ENCODE data around the gene STAU1.
"Not testable (repeated sequence)": the region's sequence is repeated elsewhere in the genome, so short reads cannot be mapped to it uniquely, and the experiment has no call there.

The STAU1 gene

GRCh38 chr20:49091762-49092161 is 96.4 kb downstream of the STAU1 start:
- H3K27me3 ChIP-seq (ENCODE audit: control insufficient read depth in 1 of 2, insufficient read depth in 2 of 2, low read length in 2 of 2): no peaks in the 10 kb centered on the region
- H3K36me3 ChIP-seq (ENCODE audit: control insufficient read depth in 1 of 2, insufficient read depth in 2 of 2, low read length in 2 of 2): peaks cover 31 to 84% of the 10 kb centered on the region in 2 donors
- H3K9me3 ChIP-seq (ENCODE audit: control insufficient read depth in 1 of 2, low read length in 2 of 2): no peaks in the 10 kb centered on the region
- H3K4me1 ChIP-seq (ENCODE audit: control insufficient read depth in 1 of 2, insufficient read depth in 2 of 2, low read length in 2 of 2): no peaks in the 10 kb centered on the region
- no peak overlapping the region for H3K27ac ChIP-seq (ENCODE audit: low read depth, low read length)
- no peak overlapping the region for H3K9ac ChIP-seq (ENCODE audit: low read depth in 1 of 2, low read length in 2 of 2)
- no peak overlapping the region for H3K4me3 ChIP-seq (ENCODE audit: low read depth in 1 of 2, low read length in 2 of 2)

GRCh38 chr20:49091104-49091503 is 97.0 kb downstream of the STAU1 start:
- H3K4me1 ChIP-seq (ENCODE audit: control insufficient read depth in 1 of 2, insufficient read depth in 2 of 2, low read length in 2 of 2): no peaks in the 10 kb centered on the region
- H3K36me3 ChIP-seq (ENCODE audit: control insufficient read depth in 1 of 2, insufficient read depth in 2 of 2, low read length in 2 of 2): peaks cover 28 to 84% of the 10 kb centered on the region in 2 donors
- no peaks in the 10 kb centered on the region for H3K27me3 ChIP-seq (ENCODE audit: control insufficient read depth in 1 of 2, insufficient read depth in 2 of 2, low read length in 2 of 2)
- no peak overlapping the region for H3K9ac ChIP-seq (ENCODE audit: low read depth in 1 of 2, low read length in 2 of 2)
- no peaks in the 10 kb centered on the region for H3K9me3 ChIP-seq (ENCODE audit: control insufficient read depth in 1 of 2, low read length in 2 of 2)
- H3K27ac ChIP-seq (ENCODE audit: low read depth, low read length): no peak overlapping the region
- H3K4me3 ChIP-seq (ENCODE audit: low read depth in 1 of 2, low read length in 2 of 2): no peak overlapping the region

- H3K36me3 ChIP-seq (ENCODE audit: control insufficient read depth in 1 of 2, insufficient read depth in 2 of 2, low read length in 2 of 2): peaks cover 27 to 71% of the 10 kb centered on the region in 2 donors
- not testable (repeated sequence) for H3K27ac ChIP-seq (ENCODE audit: low read depth, low read length); H3K4me1 ChIP-seq (ENCODE audit: control insufficient read depth in 1 of 2, insufficient read depth in 2 of 2, low read length in 2 of 2); H3K27me3 ChIP-seq (ENCODE audit: control insufficient read depth in 1 of 2, insufficient read depth in 2 of 2, low read length in 2 of 2); H3K9me3 ChIP-seq (ENCODE audit: control insufficient read depth in 1 of 2, low read length in 2 of 2); H3K4me3 ChIP-seq (ENCODE audit: low read depth in 1 of 2, low read length in 2 of 2); H3K9ac ChIP-seq (ENCODE audit: low read depth in 1 of 2, low read length in 2 of 2)
Observed at GRCh38 chr20:49082295-49082694, 105.8 kb downstream of the STAU1 start.

- Histone ChIP-seq H3K4me1 (ENCODE audit: control insufficient read depth in 1 of 2, insufficient read depth in 2 of 2, low read length in 2 of 2) (no peaks in the 10 kb centered on the region), H3K27me3 (ENCODE audit: control insufficient read depth in 1 of 2, insufficient read depth in 2 of 2, low read length in 2 of 2) (no peaks in the 10 kb centered on the region), H3K9me3 (ENCODE audit: control insufficient read depth in 1 of 2, low read length in 2 of 2) (no peaks in the 10 kb centered on the region), H3K4me3 (ENCODE audit: low read depth in 1 of 2, low read length in 2 of 2) (no peak overlapping the region), H3K36me3 (ENCODE audit: control insufficient read depth in 1 of 2, insufficient read depth in 2 of 2, low read length in 2 of 2) (peaks cover 26 to 75% of the 10 kb centered on the region in 2 donors), H3K27ac (ENCODE audit: low read depth, low read length) (no peak overlapping the region), H3K9ac (ENCODE audit: low read depth in 1 of 2, low read length in 2 of 2) (no peak overlapping the region)
Observed at GRCh38 chr20:49078310-49078709, 109.8 kb downstream of the STAU1 start.

- Histone ChIP-seq H3K4me3 (ENCODE audit: low read depth in 1 of 2, low read length in 2 of 2) (no peak overlapping the region), H3K36me3 (ENCODE audit: control insufficient read depth in 1 of 2, insufficient read depth in 2 of 2, low read length in 2 of 2) (peaks cover 32 to 75% of the 10 kb centered on the region in 2 donors), H3K4me1 (ENCODE audit: control insufficient read depth in 1 of 2, insufficient read depth in 2 of 2, low read length in 2 of 2) (no peaks in the 10 kb centered on the region), H3K9ac (ENCODE audit: low read depth in 1 of 2, low read length in 2 of 2) (no peak overlapping the region), H3K9me3 (ENCODE audit: control insufficient read depth in 1 of 2, low read length in 2 of 2) (no peaks in the 10 kb centered on the region), H3K27me3 (ENCODE audit: control insufficient read depth in 1 of 2, insufficient read depth in 2 of 2, low read length in 2 of 2) (no peaks in the 10 kb centered on the region), H3K27ac (ENCODE audit: low read depth, low read length) (no peak overlapping the region)
Observed at GRCh38 chr20:49074521-49074920, 113.6 kb downstream of the STAU1 start.
